Islet of Langerhans (tissue), 1 donor: ENCODE results near the gene ASCC1.
A peak's percentile ranks its signal among the peaks of the same experiment; 100 is the strongest.
"Not testable (repeated sequence)": the region's sequence is repeated elsewhere in the genome, so short reads cannot be mapped to it uniquely, and the experiment has no call there.

ENCODE experiments used
- FAIRE-seq: peaks from one replicate; lab custom pipeline; 2011; peaks lifted over from hg19 to GRCh38; lab: Jason Lieb, UNC

The ASCC1 gene

DNA sequence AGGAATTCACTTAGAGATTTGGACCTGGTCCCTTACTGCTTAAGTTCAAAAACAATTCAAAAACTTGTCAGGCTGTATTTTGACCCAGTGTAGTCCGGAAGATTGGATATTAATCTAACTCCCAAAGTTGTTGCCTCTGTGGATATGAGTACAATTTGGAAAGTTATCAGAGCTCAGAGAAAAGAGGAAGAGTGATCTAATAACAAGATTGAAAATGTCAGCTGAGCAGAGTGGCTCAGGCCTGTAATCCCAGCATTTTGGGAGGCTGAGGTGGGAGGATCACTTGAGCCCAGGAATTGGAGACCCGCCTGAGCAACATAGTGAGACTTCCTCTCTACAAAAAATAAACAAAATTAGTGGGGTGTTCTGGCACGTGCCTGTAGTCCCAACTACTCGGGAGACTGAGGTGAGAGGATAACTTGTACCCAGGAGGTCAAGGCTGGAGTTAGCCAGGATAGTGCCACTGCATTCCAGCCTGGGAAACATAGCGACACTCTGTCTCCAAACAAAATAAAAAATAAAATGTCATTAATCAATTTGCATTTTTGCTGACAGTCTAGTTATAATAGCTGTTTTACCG is 3.2 kb upstream of the ASCC1 start:
- no peak for FAIRE-seq

- no peak for FAIRE-seq
Measured at GRCh38 chr10:72218726-72219125, 2.6 kb upstream of the ASCC1 start.

- FAIRE-seq: no peak
Measured at GRCh38 chr10:72218325-72218724, 2.2 kb upstream of the ASCC1 start.

DNA sequence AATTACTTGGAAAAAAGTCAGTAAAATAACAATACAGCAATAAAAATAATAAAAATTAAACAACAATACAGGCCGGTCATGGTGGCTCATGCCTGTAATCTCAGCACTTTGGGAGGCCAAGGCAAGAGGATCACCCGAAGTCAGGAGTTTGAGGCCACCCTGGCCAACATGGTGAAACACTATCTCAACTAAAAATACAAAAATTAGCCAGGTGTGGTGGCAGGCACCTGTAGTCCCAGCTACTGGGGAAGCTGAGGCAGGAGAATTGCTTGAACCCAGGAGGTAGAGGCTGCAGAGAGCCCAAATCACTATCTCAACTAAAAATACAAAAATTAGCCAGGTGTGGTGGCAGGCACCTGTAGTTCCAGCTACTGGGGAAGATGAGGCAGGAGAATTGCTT is 4.2 kb downstream of the ASCC1 start:
- not testable (repeated sequence) for FAIRE-seq

- not testable (repeated sequence) for FAIRE-seq
Measured at GRCh38 chr10:72211381-72211780, 4.7 kb downstream of the ASCC1 start.

DNA sequence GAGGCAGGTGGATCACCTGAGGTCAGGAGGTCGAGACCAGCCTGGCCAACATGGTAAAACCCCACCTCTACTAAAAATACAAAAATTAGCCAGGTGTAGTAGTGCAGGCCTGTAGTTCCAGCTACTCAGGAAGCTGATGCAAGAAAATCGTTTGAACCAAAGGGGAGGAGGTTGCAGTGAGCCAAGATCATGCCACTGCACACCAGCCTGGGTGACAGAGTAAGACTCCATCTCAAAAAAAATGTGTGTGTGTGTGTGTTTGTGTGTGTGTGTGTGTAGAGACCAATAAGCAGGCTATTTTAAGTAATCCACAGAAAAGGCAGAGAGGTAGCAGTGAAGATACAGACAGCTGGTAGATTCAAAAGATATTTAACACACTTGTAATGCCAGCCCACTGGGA is 7.5 kb downstream of the ASCC1 start:
- not testable (repeated sequence) for FAIRE-seq

DNA sequence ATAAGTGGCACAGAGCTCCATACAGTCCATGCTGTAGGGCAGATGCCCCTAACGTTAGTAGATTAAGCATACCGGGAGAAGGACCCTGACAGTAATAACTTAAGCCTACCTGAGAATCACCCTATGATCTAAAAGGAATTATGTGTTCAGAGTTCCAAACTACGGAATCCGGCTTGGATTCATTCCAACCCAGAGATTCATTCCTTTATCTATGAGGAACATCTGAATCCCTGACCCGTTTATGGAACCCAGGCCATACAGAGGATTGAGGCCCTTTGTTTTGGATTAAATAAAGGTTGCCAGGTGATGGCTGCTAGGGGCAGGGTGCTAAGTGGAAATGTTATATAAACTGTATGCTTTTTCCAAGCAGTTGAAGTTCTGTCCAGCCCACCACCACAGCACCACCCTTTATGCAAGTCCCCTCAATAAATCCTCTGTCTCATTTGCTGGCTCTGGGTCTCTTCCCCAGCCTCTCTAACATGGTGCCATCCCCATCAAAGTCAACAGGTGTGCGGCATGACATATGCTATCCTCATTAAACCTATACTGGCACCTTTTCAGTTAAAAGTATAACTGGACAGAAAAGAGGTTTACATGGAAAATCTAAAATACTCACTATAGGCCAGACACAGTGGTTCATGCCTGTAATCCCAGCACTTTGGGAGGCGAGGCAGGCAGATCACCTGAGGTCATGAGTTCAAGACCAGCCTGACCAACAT is 9.4 kb downstream of the ASCC1 start:
- no peak for FAIRE-seq

DNA sequence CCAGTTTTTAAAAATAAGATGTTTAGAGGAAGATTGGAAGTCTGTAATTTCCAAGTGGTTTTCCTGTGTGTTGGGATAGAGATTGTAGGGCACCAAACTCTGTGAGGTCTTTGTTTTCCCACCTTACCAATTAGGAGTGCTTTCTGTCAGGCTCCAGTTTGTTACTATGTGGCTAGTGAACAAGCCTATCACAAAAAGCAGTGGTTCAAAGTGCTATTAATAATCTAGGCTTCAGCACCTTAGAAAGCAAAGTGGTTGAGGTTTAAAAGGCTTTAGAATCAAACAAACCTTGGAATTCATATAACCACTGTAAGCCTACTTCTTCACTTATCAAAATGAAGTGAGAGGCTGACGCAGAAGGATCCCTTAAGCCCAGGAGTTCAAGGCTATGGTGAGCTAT is 11.4 kb downstream of the ASCC1 start:
- no peak for FAIRE-seq

GRCh38 chr10:72204296-72204695 is 11.8 kb downstream of the ASCC1 start:
- no peak for FAIRE-seq

GRCh38 chr10:72201293-72201692 is 14.8 kb downstream of the ASCC1 start:
- FAIRE-seq: no peak

GRCh38 chr10:72200883-72201282 is 15.2 kb downstream of the ASCC1 start:
- FAIRE-seq: no peak

DNA sequence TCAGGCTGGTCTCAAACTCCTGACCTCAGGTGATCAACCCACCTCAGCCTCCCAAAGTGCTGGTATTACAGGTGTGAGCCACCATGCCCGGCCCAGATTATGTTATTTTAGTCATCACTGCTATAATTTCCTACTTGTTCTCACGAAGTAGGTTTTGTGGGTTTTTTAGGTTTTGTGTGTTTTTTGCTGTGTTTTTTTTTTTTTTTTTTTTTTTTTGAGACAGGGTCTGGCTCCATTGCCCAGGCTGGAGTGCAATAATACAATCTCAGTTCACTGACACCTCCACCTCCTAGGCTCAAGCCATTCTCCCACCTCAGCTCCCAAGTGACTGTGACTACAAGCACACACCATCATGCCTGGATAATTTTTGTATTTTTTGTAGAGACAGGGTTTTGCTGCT is 21.1 kb downstream of the ASCC1 start:
- no peak for FAIRE-seq

GRCh38 chr10:72186982-72187330 is 29.1 kb downstream of the ASCC1 start:
- FAIRE-seq: no peak

DNA sequence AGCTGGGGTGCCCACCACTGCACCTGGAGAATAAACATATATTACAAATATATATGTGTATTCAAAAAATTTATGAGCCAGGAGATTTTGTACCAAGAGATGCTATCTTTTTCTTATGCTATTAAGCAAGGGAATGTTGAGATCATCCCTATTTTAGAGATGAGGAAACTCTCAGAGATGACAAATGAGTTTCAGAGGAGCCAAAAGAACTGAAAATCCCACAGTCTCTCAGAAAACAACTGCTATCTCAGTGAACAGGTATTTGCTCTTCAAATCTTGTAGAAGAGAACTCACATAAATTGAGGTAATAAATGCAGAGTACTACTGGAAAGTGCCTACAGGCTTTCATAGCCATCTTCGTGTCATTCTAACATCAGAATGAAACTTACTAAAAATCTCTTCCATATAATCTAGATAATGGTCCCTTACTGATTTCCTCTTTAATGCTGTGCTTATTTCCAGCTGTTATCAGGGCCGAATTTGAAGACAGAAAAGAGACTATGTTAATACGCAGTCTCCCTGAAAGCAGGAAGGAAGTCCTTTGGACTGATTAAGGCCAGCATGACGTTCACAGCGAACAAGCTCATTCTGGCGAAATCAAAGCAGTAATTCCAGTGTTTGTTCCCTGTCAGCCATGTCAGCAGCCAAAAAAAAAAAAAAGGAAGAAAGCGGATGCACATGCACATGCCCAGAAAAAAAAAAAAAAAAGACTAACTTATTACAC is 29.7 kb downstream of the ASCC1 start:
- FAIRE-seq: peak; percentile 89

GRCh38 chr10:72184156-72184555 is 31.9 kb downstream of the ASCC1 start:
- no peak for FAIRE-seq

DNA sequence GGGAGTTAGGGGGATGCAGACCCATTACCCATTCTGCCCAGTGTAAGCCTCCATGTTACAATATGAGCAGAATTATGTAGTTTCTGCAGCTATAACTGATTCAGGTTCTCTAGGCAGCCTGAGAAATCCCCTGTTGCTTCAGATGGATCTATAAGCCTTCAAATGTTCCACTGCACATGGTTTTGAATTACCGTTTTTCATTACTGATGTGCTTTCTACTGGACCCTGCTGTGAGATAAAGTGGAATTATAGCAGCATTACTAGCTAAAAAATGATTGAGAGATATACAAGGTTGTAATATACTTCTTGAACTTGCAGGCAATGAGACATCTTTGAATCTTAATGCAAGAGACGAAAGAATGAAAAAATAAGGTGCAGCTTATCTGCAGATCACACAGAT is 38.6 kb downstream of the ASCC1 start:
- FAIRE-seq: no peak

DNA sequence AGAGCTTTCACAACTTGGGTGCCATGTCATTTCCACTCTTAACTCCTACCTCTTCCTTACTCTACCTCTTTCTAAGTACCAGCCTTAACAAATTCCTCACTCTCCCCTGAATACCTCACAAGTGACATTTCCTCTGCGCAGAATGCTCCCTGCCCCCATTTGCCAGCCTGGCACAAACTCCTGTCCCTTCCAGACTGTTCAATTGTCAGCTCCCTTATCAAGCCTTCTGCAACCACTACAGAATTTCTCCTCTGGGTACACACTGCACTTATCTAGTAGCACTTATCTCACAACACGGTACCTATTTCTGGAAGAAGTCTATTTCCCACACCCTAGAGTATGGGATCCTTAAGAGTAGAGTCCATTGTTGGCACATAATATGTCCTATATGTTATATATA is 39.4 kb downstream of the ASCC1 start:
- no peak for FAIRE-seq

GRCh38 chr10:72175149-72175548 is 40.9 kb downstream of the ASCC1 start:
- FAIRE-seq: no peak

- FAIRE-seq: no peak
Measured at GRCh38 chr10:72174297-72174662, 41.8 kb downstream of the ASCC1 start.

DNA sequence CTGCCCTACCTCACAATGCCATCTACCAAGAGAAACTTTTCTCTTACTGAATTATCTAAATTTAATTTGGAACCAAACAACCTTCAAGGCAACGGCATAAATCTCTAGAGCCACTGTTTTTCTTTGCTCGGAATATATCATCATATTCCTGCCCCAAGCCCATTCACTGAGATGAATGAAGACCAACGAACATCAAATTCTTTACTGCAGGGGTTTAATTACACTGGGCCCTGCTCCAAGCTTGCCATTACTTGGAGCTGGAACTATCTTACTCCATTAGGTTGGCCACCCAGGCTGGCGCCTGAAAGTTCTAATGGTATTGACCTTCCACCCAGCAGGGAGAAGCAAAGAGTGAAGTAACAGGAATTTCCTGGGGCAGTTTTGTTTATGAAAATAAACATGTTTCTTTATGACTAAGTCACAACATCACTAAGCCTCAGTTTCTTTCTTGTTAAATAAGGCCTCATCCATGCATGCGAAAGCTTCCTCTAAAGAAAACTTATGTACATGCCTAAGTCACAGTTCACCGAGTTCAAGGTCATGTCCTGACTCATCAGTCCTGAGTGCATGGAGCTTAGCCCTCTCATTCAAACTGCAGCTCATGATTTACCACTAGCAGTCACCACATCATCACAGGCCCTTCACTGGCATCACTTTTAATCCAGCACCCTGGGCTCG is 42.3 kb downstream of the ASCC1 start:
- FAIRE-seq: peak; percentile 75

DNA sequence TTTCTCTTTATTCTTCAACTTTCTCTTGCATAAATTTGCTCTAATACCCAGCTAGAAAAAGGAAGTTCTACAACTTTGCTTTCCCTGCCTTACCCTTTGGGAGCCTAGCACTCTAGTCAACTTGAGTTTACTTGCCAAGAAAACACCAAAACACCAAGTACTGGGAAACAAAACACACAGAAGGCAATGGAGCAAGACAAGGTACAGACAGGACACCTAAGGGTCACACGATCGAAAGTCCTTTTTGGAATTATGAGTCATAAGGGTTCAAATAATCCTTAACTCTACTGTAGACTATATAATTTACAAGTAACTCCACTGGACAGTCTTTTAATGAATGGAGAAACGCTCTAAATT is 42.8 kb downstream of the ASCC1 start:
- FAIRE-seq: no peak

- no peak for FAIRE-seq
Measured at GRCh38 chr10:72171175-72171630, 44.9 kb downstream of the ASCC1 start.

GRCh38 chr10:72170733-72171132 is 45.3 kb downstream of the ASCC1 start:
- FAIRE-seq: no peak
